Neuronal stem cell (in vitro differentiated cells): ENCODE results near the gene OTX1.
A peak's percentile ranks its signal among the peaks of the same experiment; 100 is the strongest.

Experiments
- DNase-seq: peaks from one replicate; pipeline ENCODE4 v3.0.0-alpha.2; 2013; ENCODE audit warnings: low spot score
- H2AFZ ChIP-seq: one replicate; pipeline ENCODE4 v1.6.1; 2013; ENCODE audit warnings: mild to moderate bottlenecking, low read length, inconsistent platforms
- H2AK5ac ChIP-seq: 2 replicates; pipeline ENCODE4 v1.6.1; 2013; ENCODE audit warnings: low read depth, mild to moderate bottlenecking, inconsistent platforms, low read length, moderate library complexity, mixed read lengths
- H2BK120ac ChIP-seq: 2 replicates; pipeline ENCODE4 v1.6.1; 2013; ENCODE audit warnings: low read depth, mild to moderate bottlenecking, inconsistent platforms, low read length, moderate library complexity, mixed read lengths
- H2BK12ac ChIP-seq: one replicate; pipeline ENCODE4 v1.6.1; 2013; ENCODE audit warnings: low read length, inconsistent platforms
- H2BK15ac ChIP-seq: 2 replicates; pipeline ENCODE4 v1.6.1; 2013; ENCODE audit warnings: mild to moderate bottlenecking, low read length, inconsistent platforms, mixed read lengths
- H2BK5ac ChIP-seq: one replicate; pipeline ENCODE4 v1.6.1; 2013; ENCODE audit warnings: inconsistent platforms, mild to moderate bottlenecking, low read length, moderate library complexity
- H3K14ac ChIP-seq: one replicate; pipeline ENCODE4 v1.6.1; 2013; ENCODE audit warnings: low read length, inconsistent platforms
- H3K18ac ChIP-seq: 2 replicates; pipeline ENCODE4 v1.6.1; 2013; ENCODE audit warnings: low read length, inconsistent platforms
- H3K23ac ChIP-seq: 2 replicates; pipeline ENCODE4 v1.6.1; 2013; ENCODE audit warnings: low read depth, mild to moderate bottlenecking, mixed read lengths, low read length, inconsistent platforms; ENCODE audit not compliant: poor library complexity
- H3K27ac ChIP-seq: replicated peaks from 3 replicates; pipeline ENCODE4 v1.5.1; 2013; ENCODE audit warnings: low read length, inconsistent platforms
- H3K27me3 ChIP-seq, 3 experiments: 2 replicates each; pipeline ENCODE4 v1.6.1; 2013; ENCODE audit warnings: low read length in 3 of 3, mild to moderate bottlenecking in 2 of 3, inconsistent platforms in 1 of 3, low read depth in 1 of 3, mixed read lengths in 1 of 3, moderate library complexity in 1 of 3; ENCODE audit not compliant: control insufficient read depth in 3 of 3, insufficient read depth in 3 of 3
- H3K36me3 ChIP-seq, 2 donors: replicated peaks in 1 of 2; 2 replicates each; pipeline ENCODE4 v1.6.1; 2013; ENCODE audit warnings: low read length in 2 of 2; ENCODE audit not compliant: control insufficient read depth in 2 of 2, insufficient read depth in 2 of 2
- H3K4ac ChIP-seq: 2 replicates; pipeline ENCODE4 v1.6.1; 2013; ENCODE audit warnings: inconsistent platforms, mild to moderate bottlenecking, low read length, moderate library complexity
- H3K4me1 ChIP-seq, 2 donors: 1 replicate in 1 of 2; 2 replicates in 1 of 2; pipeline ENCODE4 v1.6.1; 2013; ENCODE audit warnings: low read length in 2 of 2, low read depth in 1 of 2; ENCODE audit not compliant: control insufficient read depth in 2 of 2, insufficient read depth in 1 of 2
- H3K4me2 ChIP-seq: one replicate; pipeline ENCODE4 v1.6.1; 2013; ENCODE audit warnings: mild to moderate bottlenecking, low read length, inconsistent platforms; ENCODE audit not compliant: insufficient read depth, poor library complexity, severe bottlenecking
- H3K4me3 ChIP-seq, 2 donors: 2 replicates each; pipeline ENCODE4 v1.5.1; 2013; ENCODE audit warnings: low read length in 2 of 2, mild to moderate bottlenecking in 2 of 2, inconsistent platforms in 1 of 2, moderate library complexity in 1 of 2
- H3K79me1 ChIP-seq: one replicate; pipeline ENCODE4 v1.6.1; 2013; ENCODE audit warnings: low read depth, mild to moderate bottlenecking, inconsistent platforms, low read length, moderate library complexity
- H3K9ac ChIP-seq: one replicate; pipeline ENCODE4 v1.6.1; 2013; ENCODE audit warnings: mild to moderate bottlenecking, low read depth, low read length, inconsistent platforms; ENCODE audit not compliant: poor library complexity
- H3K9me3 ChIP-seq, 2 donors: replicated peaks in 1 of 2; 2 replicates each; pipeline versions ENCODE3 to v1.6.1; 2013; ENCODE audit warnings: low read length in 2 of 2, mild to moderate bottlenecking in 2 of 2, inconsistent platforms in 1 of 2, low read depth in 1 of 2, mixed read lengths in 1 of 2, moderate library complexity in 1 of 2; ENCODE audit not compliant: control insufficient read depth in 2 of 2, insufficient read depth in 1 of 2
- H4K8ac ChIP-seq: one replicate; pipeline ENCODE4 v1.6.1; 2013; ENCODE audit warnings: low read depth, mild to moderate bottlenecking, inconsistent platforms, low read length, moderate library complexity
- H4K91ac ChIP-seq: one replicate; pipeline ENCODE4 v1.6.1; 2013; ENCODE audit warnings: low read length, low read depth, mild to moderate bottlenecking, inconsistent platforms; ENCODE audit not compliant: poor library complexity
- WGBS, 2 donors: extraction: QIAGEN DNeasy Blood & Tissue Kit; methylation state at CpG; one replicate each; pipeline ENCODE4 v1.1.7; 2013; ENCODE audit warnings: missing lambda C conversion rate in 2 of 2, mixed read lengths in 1 of 2; ENCODE audit not compliant: insufficient read length in 2 of 2, insufficient replicate concordance in 1 of 2; ENCODE audit errors: extremely low coverage in 2 of 2; 5-methylcytosine and 5-hydroxymethylcytosine counted together

The OTX1 gene

DNA sequence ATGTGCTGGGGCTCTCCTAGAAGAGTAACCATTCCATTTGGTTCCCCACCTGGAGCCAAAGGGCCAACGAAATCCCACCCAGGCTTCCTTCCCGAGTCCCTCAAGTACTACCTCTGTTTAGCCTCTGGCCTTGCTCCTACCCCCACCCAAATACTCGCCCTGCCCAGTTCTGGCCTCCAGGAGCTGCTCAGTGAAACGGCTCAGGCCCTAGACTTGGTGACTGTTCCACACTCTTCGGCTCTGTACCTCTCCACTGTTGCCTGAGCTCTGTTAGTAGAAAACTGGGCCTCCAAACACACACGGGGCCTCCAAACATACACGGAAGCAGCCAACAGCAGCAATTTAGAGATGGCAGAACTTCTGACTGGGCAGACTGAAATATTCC lies 4.2 kb downstream of the OTX1 start:
- H3K4me3 ChIP-seq, result no peak overlapping the region
- H3K79me1 ChIP-seq, result peaks cover 2% of the 10 kb centered on the region
- no peak overlapping the region for H4K91ac ChIP-seq
- H3K18ac ChIP-seq, result no peak overlapping the region
- H3K9me3 ChIP-seq, result peaks cover 2 to 45% of the 10 kb centered on the region in 2 donors
- no CpG with 5 or more reads among the region's 7 CpGs for WGBS, 2 donors
- no peak overlapping the region for H2BK5ac ChIP-seq
- peaks cover 3 to 14% of the 10 kb centered on the region in 2 donors for H3K36me3 ChIP-seq
- H2BK12ac ChIP-seq, result no peak overlapping the region
- H2AK5ac ChIP-seq, result no peak overlapping the region
- H4K8ac ChIP-seq, result no peak overlapping the region
- peaks cover 2 to 38% of the 10 kb centered on the region in 2 donors for H3K4me1 ChIP-seq
- H3K14ac ChIP-seq, result no peak overlapping the region
- no peak overlapping the region for H2BK15ac ChIP-seq
- H3K27me3 ChIP-seq, result peaks cover 30 to 92% (median 88%) of the 10 kb centered on the region in 3 experiments
- peak overlapping the region; percentile 66 for H3K4me2 ChIP-seq
- H3K27ac ChIP-seq, result no peak overlapping the region
- no peak overlapping the region for H2BK120ac ChIP-seq
- H2AFZ ChIP-seq, result no peak overlapping the region
- peak; percentile 26 for DNase-seq
- H3K9ac ChIP-seq, result no peak overlapping the region
- H3K4ac ChIP-seq, result no peak overlapping the region
- no peak overlapping the region for H3K23ac ChIP-seq

DNA sequence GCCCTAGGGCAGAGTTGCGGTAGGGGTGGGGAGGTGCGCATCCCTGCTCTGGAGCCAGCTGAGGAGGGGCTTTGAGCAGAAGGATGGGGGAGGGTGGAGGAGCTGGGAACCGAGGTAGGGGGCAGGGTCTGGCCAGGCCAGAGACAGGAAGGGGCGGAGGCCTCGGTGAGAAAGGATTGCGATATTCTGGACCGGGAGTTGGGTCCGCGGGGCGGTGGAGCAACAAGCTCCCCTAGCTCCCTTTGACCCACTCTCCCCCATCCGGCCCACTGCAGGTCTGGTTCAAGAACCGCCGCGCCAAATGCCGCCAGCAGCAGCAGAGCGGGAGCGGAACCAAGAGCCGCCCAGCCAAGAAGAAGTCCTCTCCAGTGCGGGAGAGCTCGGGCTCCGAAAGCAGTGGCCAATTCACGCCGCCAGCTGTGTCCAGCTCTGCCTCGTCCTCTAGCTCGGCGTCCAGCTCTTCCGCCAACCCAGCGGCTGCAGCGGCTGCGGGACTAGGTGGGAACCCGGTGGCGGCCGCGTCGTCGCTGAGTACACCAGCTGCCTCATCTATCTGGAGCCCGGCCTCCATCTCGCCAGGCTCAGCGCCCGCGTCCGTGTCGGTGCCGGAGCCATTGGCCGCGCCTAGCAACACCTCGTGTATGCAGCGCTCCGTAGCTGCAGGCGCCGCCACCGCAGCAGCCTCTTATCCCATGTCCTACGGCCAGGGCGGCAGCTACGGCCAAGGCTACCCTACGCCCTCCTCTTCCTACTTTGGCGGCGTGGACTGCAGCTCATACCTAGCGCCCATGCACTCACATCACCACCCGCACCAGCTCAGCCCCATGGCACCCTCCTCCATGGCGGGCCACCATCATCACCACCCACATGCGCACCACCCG lies 4.8 kb downstream of the OTX1 start:
- H3K36me3 ChIP-seq, result peaks cover 3 to 14% of the 10 kb centered on the region in 2 donors
- peaks cover 30 to 96% (median 90%) of the 10 kb centered on the region in 3 experiments for H3K27me3 ChIP-seq
- peak; percentile 43 for DNase-seq
- H3K4me3 ChIP-seq, result peak overlapping the region in 1 of 2 donors; percentile 66
- peak overlapping the region; percentile 69 for H4K91ac ChIP-seq
- WGBS, 2 donors, result no CpG with 5 or more reads among the region's 63 CpGs
- H3K9ac ChIP-seq, result peak overlapping the region; percentile 63
- peak overlapping the region; percentile 92 for H3K18ac ChIP-seq
- H3K4me1 ChIP-seq, result peaks cover 0 to 37% of the 10 kb centered on the region in 2 donors
- no peak overlapping the region for H3K27ac ChIP-seq
- peak overlapping the region; percentile 17 for H2AFZ ChIP-seq
- peaks cover 2% of the 10 kb centered on the region for H3K79me1 ChIP-seq
- H4K8ac ChIP-seq, result no peak overlapping the region
- peak overlapping the region; percentile 95 for H2AK5ac ChIP-seq
- peak overlapping the region; percentile 66 for H3K4me2 ChIP-seq
- H3K9me3 ChIP-seq, result peaks cover 2 to 45% of the 10 kb centered on the region in 2 donors
- peak overlapping the region; percentile 2 for H2BK120ac ChIP-seq
- H3K14ac ChIP-seq, result peak overlapping the region; percentile 95
- H3K4ac ChIP-seq, result peak overlapping the region; percentile 72
- peak overlapping the region; percentile 35 for H2BK5ac ChIP-seq
- peak overlapping the region; percentile 95 for H2BK12ac ChIP-seq
- H3K23ac ChIP-seq, result peak overlapping the region; percentile 99
- H2BK15ac ChIP-seq, result peak overlapping the region; percentile 98

DNA sequence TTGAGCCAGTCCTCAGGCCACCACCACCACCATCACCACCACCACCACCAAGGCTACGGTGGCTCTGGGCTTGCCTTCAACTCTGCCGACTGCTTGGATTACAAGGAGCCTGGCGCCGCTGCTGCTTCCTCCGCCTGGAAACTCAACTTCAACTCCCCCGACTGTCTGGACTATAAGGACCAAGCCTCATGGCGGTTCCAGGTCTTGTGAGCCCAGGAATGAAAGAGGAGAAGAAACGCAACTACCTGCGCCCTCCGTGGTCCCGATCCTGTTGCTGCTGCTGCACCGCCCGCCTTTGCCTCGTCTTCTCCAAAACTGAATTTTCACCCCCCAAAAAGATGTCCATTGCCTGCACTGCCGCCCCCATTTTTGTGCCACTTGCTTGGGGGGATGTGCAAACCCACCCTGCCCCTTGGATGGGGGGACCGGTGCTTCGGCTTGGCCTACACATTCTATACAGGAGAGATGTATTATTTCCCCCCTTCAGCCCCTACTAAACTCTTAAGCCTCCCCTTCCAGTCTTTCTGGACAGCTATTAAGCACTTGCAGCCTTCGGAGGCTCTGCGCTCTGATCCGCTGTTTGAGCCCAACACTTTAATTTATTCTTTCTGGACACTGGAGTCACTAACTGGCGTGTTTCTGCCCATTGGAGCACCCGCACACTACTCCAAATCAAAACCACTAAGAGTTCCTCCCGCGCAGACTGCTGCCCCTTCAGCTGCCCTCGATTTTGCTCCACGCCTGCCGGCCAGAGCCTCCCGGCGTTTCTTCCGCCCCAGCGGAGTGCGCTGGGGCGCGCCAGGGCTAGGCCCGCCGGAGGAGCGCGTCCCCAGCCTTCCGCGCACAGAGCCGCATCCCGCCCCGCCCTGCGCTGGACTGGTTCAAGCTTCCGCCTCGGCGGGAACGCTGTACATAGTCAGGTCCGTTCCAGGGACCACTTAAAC lies 5.7 kb downstream of the OTX1 start:
- peak overlapping the region; percentile 95 for H2AK5ac ChIP-seq
- H3K4me2 ChIP-seq, result peak overlapping the region; percentile 66
- H3K27ac ChIP-seq, result no peak overlapping the region
- H3K27me3 ChIP-seq, result peaks cover 30 to 97% (median 83%) of the 10 kb centered on the region in 3 experiments
- peak overlapping the region; percentile 35 for H2BK5ac ChIP-seq
- peaks cover 3 to 14% of the 10 kb centered on the region in 2 donors for H3K36me3 ChIP-seq
- peaks cover 0 to 37% of the 10 kb centered on the region in 2 donors for H3K4me1 ChIP-seq
- peak overlapping the region; percentile 33 for H2AFZ ChIP-seq
- H3K9ac ChIP-seq, result peak overlapping the region; percentile 38
- peak overlapping the region; percentile 92 for H3K18ac ChIP-seq
- peaks cover 2% of the 10 kb centered on the region for H3K79me1 ChIP-seq
- peak overlapping the region; percentile 95 for H2BK12ac ChIP-seq
- H3K4ac ChIP-seq, result peak overlapping the region; percentile 72
- peak overlapping the region; percentile 69 for H4K91ac ChIP-seq
- H2BK120ac ChIP-seq, result peak overlapping the region; percentile 2
- H4K8ac ChIP-seq, result no peak overlapping the region
- no CpG with 5 or more reads among the region's 49 CpGs for WGBS, 2 donors
- H3K23ac ChIP-seq, result peak overlapping the region; percentile 99
- H3K9me3 ChIP-seq, result peaks cover 2 to 45% of the 10 kb centered on the region in 2 donors
- peak overlapping the region; percentile 98 for H2BK15ac ChIP-seq
- H3K4me3 ChIP-seq, result peak overlapping the region in 1 of 2 donors; percentile 66
- peak overlapping the region; percentile 95 for H3K14ac ChIP-seq
- DNase-seq, result peak; percentile 63
